ENCODE measurements around the gene DCLK2. TPM values are rescaled to one million over a fixed set of nuclear protein-coding genes. Genes with fewer than 3 reads are reported as not detected.
"Not testable (repeated sequence)": the region's sequence is repeated elsewhere in the genome, so short reads cannot be mapped to it uniquely, and the experiment has no call there.

The DCLK2 gene
- total RNA-seq, 1 donor from 2014 or later = 4.3 TPM

DNA sequence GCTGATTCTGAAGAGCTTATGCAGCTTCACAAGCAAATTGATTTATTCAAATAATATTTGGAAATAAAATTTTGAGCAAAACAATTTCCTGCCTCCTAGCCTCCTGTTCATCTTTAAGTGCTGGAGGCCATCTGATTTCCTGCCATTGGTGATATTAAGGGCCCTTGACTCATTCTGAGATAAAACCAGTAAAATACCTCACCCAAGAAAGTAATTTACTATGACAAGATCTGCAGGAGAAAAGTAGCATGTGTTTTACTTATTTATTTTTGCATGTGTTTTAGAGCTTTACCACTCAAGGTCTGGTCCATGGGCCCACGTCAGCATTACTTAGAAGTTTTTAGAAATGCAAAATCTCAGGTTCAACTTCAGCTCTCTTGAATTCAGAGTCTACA is 67.7 kb downstream of the DCLK2 start:
- no peak for DNase-seq (ENCODE audit: low spot score)

DNA sequence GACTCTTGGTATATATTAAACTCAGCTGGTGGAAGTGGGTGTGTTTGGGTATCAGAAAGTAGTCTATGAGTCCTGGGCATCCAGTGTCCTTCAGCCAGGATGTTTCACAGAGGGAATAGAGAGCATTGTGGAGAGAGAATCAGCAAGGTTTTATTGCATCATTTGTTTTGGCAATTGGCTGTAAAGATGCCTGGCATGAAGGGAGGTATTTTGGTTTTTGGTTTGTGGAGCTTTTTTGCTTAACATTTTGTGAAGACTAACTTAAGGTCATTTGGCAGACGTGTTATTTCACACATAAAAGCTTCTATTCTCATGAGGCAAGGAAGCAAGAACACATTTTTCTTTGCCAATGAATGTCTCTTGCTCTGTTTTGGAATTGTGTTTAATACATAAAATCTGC is 71.1 kb downstream of the DCLK2 start:
- DNase-seq (ENCODE audit: low spot score) = no peak

DNA sequence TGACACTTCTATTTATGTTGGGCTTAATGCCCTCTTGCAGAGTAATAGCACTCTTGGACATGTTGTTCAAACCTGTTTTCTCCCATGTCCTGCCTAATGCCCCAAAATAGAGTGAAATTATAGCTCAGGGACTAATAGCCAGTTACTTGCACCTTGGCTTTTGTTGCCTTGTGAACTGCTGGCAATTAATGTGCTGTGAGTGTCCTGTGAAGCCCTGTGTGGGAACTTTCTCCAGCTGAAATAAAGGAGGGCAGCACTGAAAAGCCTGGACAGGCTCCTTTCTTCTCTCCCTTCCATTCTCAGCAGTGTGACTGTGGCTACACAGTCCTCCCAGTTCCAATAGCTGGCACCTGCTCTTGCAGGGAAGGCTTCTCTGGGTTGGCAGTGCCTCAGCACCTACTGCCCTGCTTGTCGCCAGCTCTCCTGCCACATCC is 72.4 kb downstream of the DCLK2 start:
- no peak for DNase-seq (ENCODE audit: low spot score)

DNA sequence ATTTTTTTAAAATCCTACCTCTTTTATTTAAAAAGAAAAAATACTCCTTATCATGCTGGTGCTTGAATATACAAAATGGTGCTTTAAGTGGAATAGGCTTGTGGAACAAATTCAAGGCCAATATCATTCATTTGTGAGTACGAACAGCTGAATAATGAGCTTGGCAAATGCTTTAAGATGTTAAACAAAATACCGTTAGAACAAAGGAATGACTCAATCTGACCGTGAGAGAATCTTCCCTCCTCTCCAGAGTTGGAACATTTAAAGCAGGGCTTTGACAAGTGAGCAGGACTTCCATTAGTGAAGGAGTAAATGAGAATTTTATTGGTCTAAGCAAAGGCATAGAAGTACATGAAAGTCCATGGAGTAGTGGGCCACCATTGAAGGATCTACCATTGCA is 74.5 kb downstream of the DCLK2 start:
- DNase-seq (ENCODE audit: low spot score) = no peak

DNA sequence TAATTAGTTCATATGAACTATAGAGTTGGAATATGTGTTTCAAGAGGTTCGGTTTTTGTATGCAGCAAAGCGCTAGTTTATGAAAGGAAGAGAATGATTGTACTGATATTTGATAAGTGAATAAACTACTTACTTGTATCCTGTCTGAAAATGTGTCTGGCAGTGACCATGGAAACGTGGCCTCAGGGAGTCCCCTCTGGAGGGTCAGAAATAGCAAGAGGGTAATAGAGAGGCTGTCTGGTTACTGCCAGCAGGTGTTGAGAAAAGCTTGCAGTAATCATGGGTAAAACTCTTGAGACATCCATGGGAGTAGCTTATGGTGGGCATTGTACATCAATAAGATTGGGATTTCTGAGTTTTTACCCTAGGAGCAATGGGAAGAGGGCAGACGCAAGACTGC is 77.1 kb downstream of the DCLK2 start:
- DNase-seq (ENCODE audit: low spot score) = no peak

DNA sequence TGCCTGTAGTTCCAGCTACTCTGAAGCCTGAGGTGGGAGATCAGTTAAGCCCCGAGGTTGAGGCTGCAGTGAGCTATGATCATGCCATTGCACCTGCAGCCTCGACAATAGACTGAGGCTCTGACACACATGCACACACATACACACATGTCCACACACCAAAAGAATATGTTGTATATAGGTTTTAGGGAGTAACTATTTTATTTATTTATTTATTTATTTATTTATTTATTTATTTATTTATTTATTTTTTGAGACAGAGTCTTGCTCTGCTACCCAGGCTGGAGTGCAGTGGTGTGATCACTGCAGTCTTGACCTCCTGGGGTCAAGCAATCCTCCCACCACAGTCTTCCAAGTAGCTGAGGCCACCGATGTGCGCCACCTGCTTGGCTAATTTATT is 78.3 kb downstream of the DCLK2 start:
- no peak for DNase-seq (ENCODE audit: low spot score)

DNA sequence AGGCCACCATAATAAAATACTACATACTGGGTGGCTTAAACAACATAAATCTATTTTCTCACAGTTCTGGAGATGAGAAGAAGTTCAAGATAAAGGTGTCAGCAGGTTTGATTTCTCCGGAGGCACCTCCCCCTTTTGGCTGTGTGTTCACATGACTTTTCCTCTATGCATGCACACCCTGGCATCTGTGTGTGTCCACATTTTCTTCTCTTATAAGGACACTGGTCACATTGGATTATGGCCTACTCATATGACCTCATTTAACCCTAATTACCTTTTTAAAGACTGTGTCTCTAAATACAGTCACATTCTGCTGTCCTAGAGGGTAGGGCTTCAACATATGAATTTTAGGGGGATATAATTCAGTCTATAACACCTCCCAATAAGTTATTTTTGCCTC is 79.8 kb downstream of the DCLK2 start:
- DNase-seq (ENCODE audit: low spot score) = no peak

DNA sequence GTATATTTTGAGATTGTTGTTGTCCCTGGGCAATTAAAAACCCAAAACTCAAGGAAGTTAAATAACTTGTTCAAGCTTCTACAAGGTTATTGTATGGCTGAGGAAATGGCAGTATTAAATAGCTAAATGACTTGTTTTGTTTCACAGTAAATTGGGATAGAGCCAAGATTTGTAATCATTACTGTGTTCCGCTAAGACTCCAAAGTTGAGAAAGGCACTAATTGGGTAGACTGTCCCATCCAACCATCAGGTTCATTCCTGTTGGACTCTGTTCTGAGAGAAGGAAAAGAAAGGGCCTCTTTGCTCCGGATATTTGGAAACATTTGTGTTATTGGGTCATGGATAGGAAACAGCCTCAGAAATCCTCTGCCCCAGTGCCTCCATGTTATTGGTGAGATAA is 82.2 kb downstream of the DCLK2 start:
- DNase-seq (ENCODE audit: low spot score) = no peak

DNA sequence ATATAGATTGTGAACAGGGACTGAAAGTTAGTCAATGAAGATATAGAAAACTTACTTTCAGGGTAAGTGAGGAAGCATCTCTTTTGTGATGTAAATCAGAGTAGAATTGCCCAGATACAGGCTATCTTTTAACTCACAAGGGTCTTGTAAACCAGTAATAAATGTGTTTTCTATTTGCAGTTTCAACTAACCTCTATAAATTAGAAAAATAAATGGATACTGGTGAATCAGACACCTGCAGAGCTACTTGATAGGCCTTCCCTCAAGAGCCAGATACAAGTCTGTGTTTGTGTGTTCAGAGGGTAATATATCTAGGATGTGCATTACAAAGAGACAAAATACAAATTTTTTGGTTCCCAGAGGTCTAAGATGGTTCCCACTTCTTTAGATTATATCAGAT is 82.9 kb downstream of the DCLK2 start:
- DNase-seq (ENCODE audit: low spot score) = no peak

DNA sequence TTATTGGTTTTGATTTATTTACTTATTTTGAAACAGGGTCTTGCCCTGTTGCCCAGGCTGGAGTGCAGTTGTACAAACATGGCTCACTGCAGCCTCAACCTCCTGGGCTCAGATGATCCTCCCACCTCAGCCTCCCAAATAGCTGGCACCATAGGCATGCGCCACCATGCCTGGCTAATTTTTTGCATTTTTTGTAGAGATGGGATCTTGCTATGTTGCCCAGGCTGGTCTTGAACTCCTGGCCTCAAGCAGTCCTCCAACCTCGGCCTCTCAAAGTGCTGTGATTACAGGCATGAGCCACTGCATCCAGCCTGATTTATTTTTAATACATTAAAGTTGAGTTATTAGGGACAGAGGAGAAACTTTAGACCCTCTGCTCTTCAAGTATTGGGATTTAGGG is 83.8 kb downstream of the DCLK2 start:
- not testable (repeated sequence) for DNase-seq (ENCODE audit: low spot score)

DNA sequence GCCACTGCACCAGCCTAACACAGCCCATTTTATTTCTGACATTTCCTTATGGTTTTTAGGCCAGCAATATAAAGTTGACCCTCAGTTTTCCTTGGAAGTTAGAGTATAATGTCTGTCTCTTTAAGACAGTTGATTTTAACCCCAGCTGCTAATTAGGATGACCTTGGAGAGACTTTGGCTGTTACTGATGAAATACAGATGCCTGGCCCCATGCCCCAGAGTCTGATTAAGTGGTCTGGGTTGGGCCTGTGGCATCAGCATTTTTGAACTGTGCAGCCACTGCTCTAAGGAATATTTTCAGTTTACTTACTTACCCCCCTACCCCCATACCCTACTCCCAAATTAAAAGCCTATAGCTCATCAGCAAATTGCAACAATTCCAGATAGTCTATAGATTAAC is 85.8 kb downstream of the DCLK2 start:
- no peak for DNase-seq (ENCODE audit: low spot score)

DNA sequence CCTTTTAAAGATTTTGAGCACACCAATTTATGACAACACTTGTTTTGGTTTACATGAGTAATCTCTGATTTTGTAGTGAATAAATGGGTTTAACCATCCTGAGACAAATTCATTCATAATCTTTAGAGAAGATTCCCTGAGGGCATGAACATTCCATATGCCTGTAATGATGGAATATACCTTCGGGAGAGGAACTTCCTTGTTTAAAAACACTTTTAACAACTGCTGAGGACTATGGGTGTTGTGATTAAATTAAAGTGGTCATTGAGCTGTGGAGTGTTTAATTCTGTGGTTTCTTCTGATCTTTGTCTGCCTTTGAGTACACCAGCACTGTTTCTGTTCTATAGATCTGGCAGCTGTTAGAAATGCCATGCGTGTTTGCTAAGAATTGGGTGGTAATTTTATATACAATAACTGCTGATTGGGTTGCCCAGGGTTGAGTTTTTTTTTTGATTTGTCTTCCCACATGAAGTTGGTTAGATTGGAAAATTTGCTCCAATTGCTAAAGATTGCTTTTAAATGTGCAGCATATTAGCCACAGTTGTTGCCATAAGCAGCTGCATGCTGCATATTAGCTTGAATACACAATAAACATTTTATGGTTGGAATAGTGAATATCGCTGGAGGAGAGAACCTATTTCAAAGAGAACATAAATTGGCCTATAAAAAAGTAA is 86.8 kb downstream of the DCLK2 start:
- DNase-seq (ENCODE audit: low spot score) = no peak

DNA sequence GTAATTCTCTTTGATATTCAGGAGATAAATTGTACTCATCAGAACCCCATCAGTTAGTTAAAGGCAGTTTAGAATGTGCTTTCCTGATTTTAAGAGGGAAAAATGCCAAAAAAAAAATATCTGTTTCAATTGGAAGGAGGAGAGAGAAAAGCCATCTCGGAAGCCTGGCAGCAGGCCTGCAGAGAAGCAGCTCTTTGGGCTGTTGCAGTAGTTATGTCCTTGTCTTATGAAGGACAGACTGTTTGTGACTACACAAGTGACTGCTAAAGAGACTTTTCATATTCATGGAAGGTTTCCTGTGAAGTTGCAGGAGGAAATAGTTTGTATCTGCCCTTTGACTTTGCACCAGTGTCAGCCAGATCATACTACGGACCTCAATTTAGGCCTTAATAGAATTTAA is 88.8 kb downstream of the DCLK2 start:
- no peak for DNase-seq (ENCODE audit: low spot score)

DNA sequence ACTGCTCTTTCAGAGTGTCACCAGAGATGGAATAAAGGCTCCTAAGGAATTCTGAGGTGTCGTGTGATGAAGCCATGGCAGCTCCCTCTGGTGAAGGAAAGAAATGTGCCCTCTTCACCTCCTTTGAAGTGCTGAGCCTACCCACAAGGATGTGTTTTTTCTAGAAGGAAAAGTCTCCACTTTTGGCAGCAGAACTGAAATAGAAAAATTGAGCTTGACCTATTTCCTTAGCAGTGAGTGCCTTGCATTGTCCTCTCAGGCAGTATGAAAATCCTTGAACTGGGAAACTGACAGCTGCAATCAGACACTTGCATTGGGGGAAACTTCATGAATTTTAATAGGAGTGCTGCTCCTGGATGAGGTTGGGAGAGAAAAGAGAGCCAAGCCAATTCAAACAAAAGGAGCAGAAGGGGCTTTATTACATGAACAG is 95.2 kb downstream of the DCLK2 start:
- DNase-seq (ENCODE audit: low spot score) = no peak

DNA sequence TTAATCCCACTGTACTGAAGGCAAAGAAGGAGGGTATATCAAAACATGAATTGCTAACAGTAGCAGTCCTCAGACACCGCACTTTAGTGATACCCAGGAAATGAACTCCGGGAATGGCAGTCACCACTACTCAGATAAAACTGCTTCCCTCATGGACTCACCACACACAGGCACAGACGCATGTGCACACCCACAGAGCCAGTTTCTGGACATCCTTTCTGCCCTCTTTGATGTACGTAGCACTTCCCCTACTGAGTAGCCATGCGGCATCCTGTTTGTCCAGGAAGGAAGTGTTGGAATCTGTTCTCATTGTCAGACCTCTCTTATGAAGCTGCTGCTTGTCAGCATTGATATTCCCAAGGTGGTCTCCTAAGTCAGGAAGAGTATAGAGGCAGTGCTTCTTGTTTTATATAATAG is 95.7 kb downstream of the DCLK2 start:
- no peak for DNase-seq (ENCODE audit: low spot score)

DNA sequence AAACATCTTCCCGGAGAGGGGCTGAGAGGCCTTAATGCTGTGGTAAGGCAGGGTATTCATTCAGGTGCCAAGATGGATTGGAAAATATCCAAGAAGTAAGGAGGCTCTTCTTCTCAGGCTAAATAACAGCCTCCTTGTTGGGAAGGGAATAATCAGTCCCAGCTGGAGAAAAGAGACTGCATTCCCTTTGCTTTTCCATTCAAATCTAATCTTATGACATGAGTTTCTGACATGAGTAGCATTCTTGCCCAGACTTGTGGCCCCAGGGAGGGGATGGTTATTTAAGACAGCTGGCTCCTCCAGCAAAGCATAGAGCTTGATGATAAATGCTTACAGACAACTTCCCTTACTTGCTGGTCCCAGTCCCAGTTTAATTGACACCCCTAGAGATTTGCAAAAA is 98.3 kb downstream of the DCLK2 start:
- no peak for DNase-seq (ENCODE audit: low spot score)

DNA sequence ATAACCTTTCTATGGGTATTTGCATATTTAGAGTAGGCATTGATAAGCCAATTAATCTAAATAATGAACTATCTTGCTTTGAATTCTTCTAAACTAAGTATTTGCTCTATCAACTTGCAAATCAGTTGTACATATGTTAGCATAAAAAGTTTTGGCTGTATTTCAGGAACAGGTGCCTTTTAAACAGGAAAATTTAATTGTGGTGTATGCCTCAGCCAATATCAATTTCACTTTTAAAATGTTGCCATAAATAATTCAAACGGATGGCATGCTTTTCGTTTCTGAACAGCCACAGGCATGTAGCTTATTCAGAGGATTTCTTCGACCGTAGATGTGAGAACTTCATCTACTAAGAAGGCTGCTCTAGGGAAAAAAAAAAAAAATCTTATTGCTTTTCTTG is 99.9 kb downstream of the DCLK2 start:
- no peak for DNase-seq (ENCODE audit: low spot score)

DNA sequence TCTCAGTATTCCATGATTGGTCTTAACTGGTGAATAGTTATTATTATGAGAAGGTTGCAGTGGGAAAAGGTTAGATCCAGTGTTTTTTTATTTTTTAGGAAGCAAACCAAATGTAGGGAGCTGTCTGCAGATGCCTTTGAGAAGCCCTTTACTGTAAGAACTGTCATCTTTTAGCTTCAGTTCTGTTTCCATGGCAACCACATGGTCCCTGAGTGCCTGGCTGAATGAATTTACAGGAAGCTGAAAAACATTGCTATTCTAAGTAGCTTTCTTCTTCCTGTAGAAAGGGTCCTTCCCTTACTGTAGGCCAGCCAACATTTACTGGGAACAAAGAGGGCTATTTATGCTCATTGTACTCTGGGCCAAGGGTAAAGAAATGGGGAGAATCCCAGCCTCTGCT is 103.3 kb downstream of the DCLK2 start:
- DNase-seq (ENCODE audit: low spot score) = no peak

DNA sequence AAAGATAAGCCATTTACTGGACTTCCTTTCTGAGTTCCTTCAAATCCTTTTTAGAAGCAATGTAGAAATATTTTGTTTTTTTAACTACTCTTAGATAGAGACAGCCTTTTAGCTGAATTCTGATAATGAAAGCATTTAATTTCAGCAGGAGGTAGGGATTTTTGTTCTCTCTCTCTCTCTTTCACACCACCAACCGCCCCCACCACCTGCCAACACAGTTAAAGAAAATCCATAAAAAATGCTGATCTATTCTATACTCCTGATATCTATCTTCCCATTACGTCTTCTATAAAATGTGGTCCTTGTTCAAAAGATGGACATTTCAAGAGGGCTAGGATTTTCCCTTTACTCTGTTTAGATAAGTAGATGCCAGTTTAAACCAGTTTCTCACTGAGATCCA is 104.5 kb downstream of the DCLK2 start:
- no peak for DNase-seq (ENCODE audit: low spot score)

DNA sequence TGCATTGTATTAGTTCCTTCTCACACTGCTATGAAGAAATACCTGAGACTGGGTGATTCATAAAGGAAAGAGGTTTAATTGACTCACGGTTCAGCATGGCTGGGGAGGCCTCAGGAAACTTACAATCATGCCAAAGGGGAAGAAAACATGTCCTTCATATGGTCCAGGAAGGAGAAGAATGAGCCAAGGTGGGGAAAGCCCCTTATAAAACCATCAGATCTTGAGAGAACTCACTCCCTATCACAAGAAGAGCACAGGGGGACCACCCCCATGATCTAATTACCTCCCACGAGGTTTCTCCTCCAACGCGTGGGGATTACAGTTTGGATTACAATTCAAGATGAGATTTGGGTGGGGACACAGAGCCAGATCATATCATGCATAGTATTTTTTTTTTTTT is 106.8 kb downstream of the DCLK2 start:
- not testable (repeated sequence) for DNase-seq (ENCODE audit: low spot score)

DNA sequence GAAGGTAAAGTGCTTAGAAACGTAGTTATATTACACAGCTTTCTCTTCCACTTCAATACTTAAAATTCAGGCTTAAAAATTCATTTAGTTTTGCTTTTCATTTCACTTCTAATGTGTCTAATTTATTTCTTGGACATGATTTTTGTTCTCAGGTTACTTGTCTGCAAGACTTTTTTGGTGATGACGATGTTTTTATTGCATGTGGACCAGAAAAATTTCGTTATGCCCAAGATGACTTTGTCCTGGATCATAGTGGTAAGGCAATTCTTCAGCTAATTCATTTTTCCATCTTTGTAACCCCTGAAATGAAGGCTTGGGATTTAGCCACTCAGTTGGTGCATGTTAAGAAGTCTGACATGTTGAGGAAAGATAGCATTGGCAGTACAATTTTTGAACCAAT is 114.7 kb downstream of the DCLK2 start:
- DNase-seq (ENCODE audit: low spot score) = no peak

DNA sequence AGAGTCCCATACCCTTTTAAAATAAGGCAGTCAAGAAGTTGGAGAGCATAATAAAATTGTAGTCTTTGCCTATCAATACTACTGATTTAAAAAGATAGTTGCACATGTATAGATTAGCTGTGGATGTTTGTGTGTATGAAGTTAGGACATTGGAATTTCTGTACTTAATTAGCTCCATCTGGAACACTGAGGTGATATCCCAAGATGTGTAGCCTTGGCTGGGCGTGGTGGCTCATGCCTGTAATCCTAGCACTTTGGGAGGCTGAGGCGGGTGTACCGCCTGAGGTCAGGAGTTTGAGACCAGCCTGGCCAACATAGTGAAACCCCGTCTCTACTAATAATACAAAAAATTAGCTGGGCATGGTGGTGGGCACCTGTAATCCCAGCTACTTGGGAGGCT is 119.0 kb downstream of the DCLK2 start:
- DNase-seq (ENCODE audit: low spot score) = not testable (repeated sequence)

DNA sequence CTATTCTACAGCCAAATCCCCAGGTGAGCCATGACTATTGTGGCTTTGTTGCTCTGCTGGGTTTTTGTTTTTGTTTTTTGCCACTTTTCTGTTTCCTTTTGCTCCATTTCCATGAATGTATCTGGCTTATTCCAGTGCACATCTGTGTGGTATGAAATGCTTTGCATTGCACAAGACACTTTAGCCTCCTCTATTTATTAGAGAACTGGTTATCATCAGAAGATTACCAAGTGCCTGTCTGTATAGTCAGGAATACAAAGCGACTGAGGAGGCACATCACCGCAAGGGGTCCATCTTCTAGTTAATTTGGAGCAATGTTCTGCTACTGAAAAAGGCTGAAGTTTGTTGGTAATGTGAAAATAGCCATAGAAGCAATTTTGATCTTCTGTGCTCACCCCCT is 120.8 kb downstream of the DCLK2 start:
- DNase-seq (ENCODE audit: low spot score) = no peak

DNA sequence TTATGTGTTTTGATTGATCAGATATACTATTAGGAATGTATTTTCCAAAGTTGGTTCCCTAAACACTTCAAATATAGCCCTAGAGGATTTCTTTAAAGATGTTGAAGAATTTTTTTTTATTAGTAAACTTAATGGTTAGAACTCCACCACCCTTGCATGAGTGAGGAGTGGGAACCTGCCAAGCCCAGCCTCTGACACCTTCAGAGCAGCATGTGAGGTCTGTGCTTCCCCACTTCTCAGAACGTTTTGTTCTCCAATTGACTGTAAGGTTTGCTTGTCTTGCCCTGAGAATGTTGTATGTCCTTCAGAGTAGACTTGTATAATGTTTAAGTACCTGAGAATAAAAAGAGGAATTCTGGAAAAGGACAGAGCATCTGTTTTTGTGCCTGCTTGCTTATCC is 126.8 kb downstream of the DCLK2 start:
- no peak for DNase-seq (ENCODE audit: low spot score)
